ENCODE measurements around the gene PLD1. TPM values are rescaled to one million over a fixed set of nuclear protein-coding genes. Genes with fewer than 3 reads are reported as not detected.

Gene PLD1
- total and polyA plus RNA-seq, 9 donors, result 24.6 to 125 (median 52.1) TPM

- Histone ChIP-seq H3K4me1 (ENCODE audit: insufficient read depth) (peaks cover 15% of the 10 kb centered on the region), H3K27ac (no peak overlapping the region), H3K4me3 (no peak overlapping the region), H3K27me3 (no peaks in the 10 kb centered on the region), H3K9me3 (no peaks in the 10 kb centered on the region), H3K36me3 (no peaks in the 10 kb centered on the region)
- TF ChIP-seq EP300 (IDR thresholded peaks at IDR 0.05) (no peak), CTCF (IDR thresholded peaks at IDR 0.05) (no peak), POLR2A (IDR thresholded peaks at IDR 0.05) (no peak)
- intact Hi-C loops (cut with DNase I), result loop anchor here in 1 of 4 donors (2.0 kb wide), 1 partner anchor 44 kb away; no protein-coding TSS in a partner anchor
- 84 to 89% (median 89%) methylated on average over 7 of the region's 7 CpGs for WGBS, 3 donors
- no peak for DNase-seq
Observed at GRCh38 chr3:171824824-171825221, 14.5 kb upstream of the PLD1 start.

- no peaks in the 10 kb centered on the region for H3K36me3 ChIP-seq
- no peaks in the 10 kb centered on the region for H3K9me3 ChIP-seq
- TF ChIP-seq CTCF (IDR thresholded peaks at IDR 0.05) (no peak), EP300 (IDR thresholded peaks at IDR 0.05) (no peak), POLR2A (IDR thresholded peaks at IDR 0.05) (no peak)
- H3K27me3 ChIP-seq, result no peaks in the 10 kb centered on the region
- H3K4me3 ChIP-seq, result no peak overlapping the region
- WGBS, 3 donors, result 83 to 93% (median 91%) methylated on average over 6 of the region's 6 CpGs
- peaks cover 13% of the 10 kb centered on the region for H3K4me1 ChIP-seq (ENCODE audit: insufficient read depth)
- DNase-seq, result no peak
- intact Hi-C loops (cut with DNase I), result loop anchor here in 1 of 4 donors (2.0 kb wide), 1 partner anchor 43 kb away; no protein-coding TSS in a partner anchor
- no peak overlapping the region for H3K27ac ChIP-seq
Observed at GRCh38 chr3:171824116-171824515, 13.8 kb upstream of the PLD1 start.

GRCh38 chr3:171822431-171823106 is 12.3 kb upstream of the PLD1 start:
- TF ChIP-seq POLR2A (IDR thresholded peaks at IDR 0.05), result no peak
- TF ChIP-seq CTCF (IDR thresholded peaks at IDR 0.05), result no peak
- TF ChIP-seq EP300 (IDR thresholded peaks at IDR 0.05), result no peak
- Histone ChIP-seq H3K4me1 (ENCODE audit: insufficient read depth) (peaks cover 6% of the 10 kb centered on the region), H3K27ac (no peak overlapping the region), H3K4me3 (no peak overlapping the region), H3K27me3 (no peaks in the 10 kb centered on the region), H3K9me3 (no peaks in the 10 kb centered on the region), H3K36me3 (no peaks in the 10 kb centered on the region)
- intact Hi-C loops (cut with DNase I), result no loop called here
- WGBS, 3 donors, result 68 to 95% (median 86%) methylated on average over 4 of the region's 4 CpGs
- DNase-seq, result no peak

GRCh38 chr3:171821778-171822358 is 11.6 kb upstream of the PLD1 start:
- no peaks in the 10 kb centered on the region for H3K9me3 ChIP-seq
- H3K27ac ChIP-seq, result no peak overlapping the region
- no peaks in the 10 kb centered on the region for H3K27me3 ChIP-seq
- H3K36me3 ChIP-seq, result no peaks in the 10 kb centered on the region
- WGBS, 3 donors, result 47 to 92% (median 64%) methylated on average over 2 of the region's 2 CpGs
- H3K4me1 ChIP-seq (ENCODE audit: insufficient read depth), result peaks cover 4% of the 10 kb centered on the region
- intact Hi-C loops (cut with DNase I), result no loop called here
- no peak for DNase-seq
- TF ChIP-seq POLR2A (IDR thresholded peaks at IDR 0.05) (no peak), EP300 (IDR thresholded peaks at IDR 0.05) (no peak), CTCF (IDR thresholded peaks at IDR 0.05) (no peak)
- H3K4me3 ChIP-seq, result no peak overlapping the region
